DND-41 (cell line): Measurements from ENCODE around the gene ZNF512B.

Experiments
- CTCF ChIP-seq: IDR thresholded peaks from 2 replicates; pipeline ENCODE4 v1.5.1; 2012; ENCODE audit warnings: borderline replicate concordance, low read length, moderate library complexity, mild to moderate bottlenecking; ENCODE audit not compliant: poor library complexity, severe bottlenecking; ENCODE audit errors: extremely low read depth
- EZH2 ChIP-seq: IDR thresholded peaks from 3 replicates; pipeline ENCODE4 v1.6.1; 2012; ENCODE audit warnings: borderline replicate concordance, low read depth, mild to moderate bottlenecking, moderate library complexity, low read length, inconsistent platforms; ENCODE audit not compliant: severe bottlenecking

- no peak for TF ChIP-seq CTCF
- TF ChIP-seq EZH2: no peak
Measured at GRCh38 chr20:63956664-63957003, 13.1 kb downstream of the ZNF512B start.
